Measurements from ENCODE around the gene CTXN1. TPM values are rescaled to one million over a fixed set of nuclear protein-coding genes. Genes with fewer than 3 reads are reported as not detected.

Gene CTXN1
- polyA plus RNA-seq, 1 of the 3 experiments (the other 2 are of a cell fraction) = 53.8 TPM

DNA sequence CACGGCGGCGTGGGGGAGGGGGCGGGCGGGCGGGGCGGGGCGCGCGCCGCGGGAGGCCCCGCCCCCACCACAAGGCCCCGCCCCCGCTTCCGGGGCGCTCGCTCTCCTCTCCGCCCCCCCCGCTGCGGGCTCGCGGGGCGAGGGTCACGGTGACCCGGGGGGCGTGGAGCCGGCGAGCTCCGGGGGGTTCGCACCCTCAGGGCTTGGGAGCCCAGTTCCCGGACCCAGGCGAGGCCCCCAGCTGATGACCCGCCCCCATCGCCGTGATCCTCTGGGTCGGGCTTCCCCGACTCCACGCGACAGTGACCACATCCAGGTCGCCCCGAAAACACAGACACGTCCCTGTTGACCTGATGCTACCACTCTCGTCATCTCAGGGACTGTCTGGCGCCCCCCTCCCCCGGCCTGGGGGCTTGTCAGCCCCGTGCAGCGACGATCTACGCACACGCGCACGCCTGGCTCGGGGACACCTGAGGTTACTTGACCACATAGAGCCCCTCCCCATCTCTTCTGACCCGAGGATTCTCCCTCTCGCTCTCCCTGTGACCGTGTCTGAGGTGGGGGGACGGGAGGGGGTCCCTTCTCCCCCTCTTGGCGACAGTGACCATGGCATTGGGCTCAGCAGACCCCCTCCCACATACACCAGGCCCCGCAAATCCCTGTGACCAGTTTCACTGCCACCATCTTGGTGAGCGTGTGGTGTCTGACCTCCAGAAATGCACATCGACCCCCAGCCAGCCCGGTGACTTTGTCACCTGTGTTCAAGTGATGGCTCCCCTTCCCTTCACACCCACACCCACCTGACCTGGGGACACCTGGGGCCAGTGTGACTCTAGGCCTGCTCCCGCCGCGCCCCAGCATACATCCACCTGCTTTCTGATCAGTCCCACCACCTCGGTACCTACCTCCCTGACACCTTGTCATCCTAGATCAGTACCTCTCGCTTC, 21.6 kb downstream of the CTXN1 start:
- ChIA-PET POLR2A (interaction anchor here (0.7 to 1.6 kb wide), 4 partner anchors 12 to 39 kb away, joined by 3 to 8 read pairs (median 4); partner anchors contain the start of genes SNAPC2 and TIMM44), CTCF (interaction anchor here (0.8 to 2.3 kb wide), 9 partner anchors 8 to 74 kb away, joined by 3 to 26 read pairs (median 4); partner anchors contain the start of gene SNAPC2)
- peaks cover 36% of the 10 kb centered on the region for H4K20me1 ChIP-seq (ENCODE audit: insufficient read depth)
- no peaks in the 10 kb centered on the region for H3F3A ChIP-seq (replicated peaks; ENCODE audit: insufficient read depth)
- H3K4me3 ChIP-seq (ENCODE audit: low read depth in 2 of 2, low read length in 1 of 2) = peak overlapping the region; percentile 80 to 87
- H3K9ac ChIP-seq = peak overlapping the region; percentile 78
- H3K27ac ChIP-seq (ENCODE audit: low read depth in 2 of 2, low read length in 1 of 2) = peak overlapping the region; percentile 54 to 87; a peak in 3 of 4 replicates
- H3K4me2 ChIP-seq = peak overlapping the region; percentile 97
- no peak overlapping the region for H2AFZ ChIP-seq (ENCODE audit: low read depth)
- H3K4me1 ChIP-seq (ENCODE audit: control insufficient read depth in 1 of 2, insufficient read depth in 2 of 2, low read depth in 1 of 2, low read length in 1 of 2) = peaks cover 0 to 19% of the 10 kb centered on the region in 2 experiments; a peak in 2 of 4 replicates
- peaks cover 2 to 3% of the 10 kb centered on the region in 2 experiments for H3K36me3 ChIP-seq (replicated peaks in 1 of 2; ENCODE audit: control insufficient read depth in 1 of 2, insufficient read depth in 2 of 2, low read length in 1 of 2)
- DNase-seq = peak; percentile 85
- 13% methylated on average over 25 of the region's 68 CpGs for WGBS (ENCODE audit: low lambda C conversion rate)
- peaks cover 43% of the 10 kb centered on the region for H3K79me2 ChIP-seq (ENCODE audit: insufficient read depth)
- no peaks in the 10 kb centered on the region for H3K27me3 ChIP-seq (ENCODE audit: insufficient read depth)
- TF ChIP-seq, protein P1, sequence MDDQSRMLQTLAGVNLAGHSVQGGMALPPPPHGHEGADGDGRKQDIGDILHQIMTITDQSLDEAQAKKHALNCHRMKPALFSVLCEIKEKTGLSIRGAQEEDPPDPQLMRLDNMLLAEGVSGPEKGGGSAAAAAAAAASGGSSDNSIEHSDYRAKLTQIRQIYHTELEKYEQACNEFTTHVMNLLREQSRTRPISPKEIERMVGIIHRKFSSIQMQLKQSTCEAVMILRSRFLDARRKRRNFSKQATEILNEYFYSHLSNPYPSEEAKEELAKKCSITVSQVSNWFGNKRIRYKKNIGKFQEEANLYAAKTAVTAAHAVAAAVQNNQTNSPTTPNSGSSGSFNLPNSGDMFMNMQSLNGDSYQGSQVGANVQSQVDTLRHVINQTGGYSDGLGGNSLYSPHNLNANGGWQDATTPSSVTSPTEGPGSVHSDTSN (IDR thresholded peaks at IDR 0.05) = 0 out of 2 replicates have a peak, but pooled peaks have one; percentile 0
- no peak for TF ChIP-seq YY1 (IDR thresholded peaks at IDR 0.05; ENCODE audit: low read depth)
- TF ChIP-seq, protein P2, sequence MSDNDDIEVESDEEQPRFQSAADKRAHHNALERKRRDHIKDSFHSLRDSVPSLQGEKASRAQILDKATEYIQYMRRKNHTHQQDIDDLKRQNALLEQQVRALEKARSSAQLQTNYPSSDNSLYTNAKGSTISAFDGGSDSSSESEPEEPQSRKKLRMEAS (IDR thresholded peaks at IDR 0.05; ENCODE audit: low read depth) = peak; percentile 24; the same call in 1 of the 2 replicates
- TF ChIP-seq MXI1 (IDR thresholded peaks at IDR 0.05; ENCODE audit: low read depth, low read length) = peak; percentile 54; the same call in 1 of the 2 replicates
- H3K9me2 ChIP-seq = no peaks in the 10 kb centered on the region
- H3K9me3 ChIP-seq = no peaks in the 10 kb centered on the region

DNA sequence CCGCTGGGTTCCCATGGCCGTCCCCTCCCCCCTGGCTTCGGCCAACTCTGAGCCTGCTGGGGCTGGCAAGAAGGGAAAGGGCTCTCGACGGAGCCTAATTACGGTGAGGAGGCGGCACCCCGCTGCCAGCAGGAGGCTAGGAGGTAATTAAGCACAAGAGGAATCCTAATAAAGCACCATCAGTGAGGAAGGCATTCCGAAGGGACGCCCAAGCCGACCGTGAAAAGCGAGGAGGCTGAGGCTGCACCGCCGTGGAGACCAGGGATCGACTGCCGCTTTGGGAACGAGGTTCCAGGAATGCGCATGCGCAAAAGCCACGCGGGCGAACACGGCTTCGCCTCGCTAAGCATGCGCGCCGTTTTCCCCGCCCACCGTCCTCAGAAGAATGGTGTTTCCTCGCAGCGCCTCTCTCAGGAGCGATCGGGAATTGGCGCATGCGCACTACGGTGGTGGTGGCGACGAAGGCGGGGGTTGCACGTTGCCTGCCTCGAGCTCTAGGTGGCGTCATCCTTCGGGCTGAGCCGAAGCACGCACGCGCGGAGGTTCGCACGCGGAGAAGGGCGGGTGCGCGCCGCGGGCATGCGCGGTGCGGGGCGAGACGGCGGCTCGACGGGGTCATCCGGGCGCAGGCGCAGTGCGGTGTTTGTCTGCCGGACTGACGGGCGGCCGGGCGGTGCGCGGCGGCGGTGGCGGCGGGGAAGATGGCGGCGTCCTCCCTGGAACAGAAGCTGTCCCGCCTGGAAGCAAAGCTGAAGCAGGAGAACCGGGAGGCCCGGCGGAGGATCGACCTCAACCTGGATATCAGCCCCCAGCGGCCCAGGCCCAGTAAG, 22.5 kb downstream of the CTXN1 start, which contains the start of gene MAP2K7:
Gene MAP2K7, plus strand, starts transcription at position 634 of the 830 bp plus-strand sequence. Its CDS starts 68 bp downstream, at position 702.
- Histone ChIP-seq H3K4me3 (ENCODE audit: low read depth in 2 of 2, low read length in 1 of 2) (peak within 1 kb of the TSS; percentile 80 to 87), H3K79me2 (ENCODE audit: insufficient read depth) (peaks cover 43% of the 10 kb centered on the region), H3K9me2 (no peaks in the 10 kb centered on the region), H3F3A (replicated peaks; ENCODE audit: insufficient read depth) (no peaks in the 10 kb centered on the region), H4K20me1 (ENCODE audit: insufficient read depth) (peaks cover 36% of the 10 kb centered on the region), H3K27ac (ENCODE audit: low read depth in 2 of 2, low read length in 1 of 2) (peak within 1 kb of the TSS; percentile 68 to 89; a peak in 3 of 4 replicates), H3K4me2 (peak within 1 kb of the TSS; percentile 97), H3K36me3 (replicated peaks in 1 of 2; ENCODE audit: control insufficient read depth in 1 of 2, insufficient read depth in 2 of 2, low read length in 1 of 2) (peaks cover 0 to 3% of the 10 kb centered on the region in 2 experiments), H2AFZ (ENCODE audit: low read depth) (peak within 1 kb of the TSS; percentile 93), H3K27me3 (ENCODE audit: insufficient read depth) (no peaks in the 10 kb centered on the region), H3K9me3 (no peaks in the 10 kb centered on the region), H3K4me1 (ENCODE audit: control insufficient read depth in 1 of 2, insufficient read depth in 2 of 2, low read depth in 1 of 2, low read length in 1 of 2) (peaks cover 0 to 19% of the 10 kb centered on the region in 2 experiments; a peak in 2 of 4 replicates), H3K9ac (peak within 1 kb of the TSS; percentile 78)
- DNase-seq = peak; percentile 99
- 1% methylated on average over 17 of the region's 89 CpGs for WGBS (ENCODE audit: low lambda C conversion rate)
- ChIA-PET POLR2A (interaction anchor here (0.7 to 1.6 kb wide), 5 partner anchors 13 to 41 kb away, joined by 3 to 8 read pairs (median 4); partner anchors contain the start of genes SNAPC2 and TIMM44), CTCF (interaction anchor here (0.8 to 2.3 kb wide), 9 partner anchors 9 to 73 kb away, joined by 3 to 26 read pairs (median 4); partner anchors contain the start of gene SNAPC2)
- TF ChIP-seq FOXM1 (IDR thresholded peaks at IDR 0.05; ENCODE audit: low read depth) (no peak), MXI1 (IDR thresholded peaks at IDR 0.05; ENCODE audit: low read depth, low read length) (peak; percentile 74), NRF1 (IDR thresholded peaks at IDR 0.05; ENCODE audit: low read depth, low read length) (peak; percentile 91), SMC3 (IDR thresholded peaks at IDR 0.05; ENCODE audit: low read depth, low read length) (peak; percentile 29; the same call in 1 of the 2 replicates), ELF1 (IDR thresholded peaks at IDR 0.05) (no peak), SIN3A (IDR thresholded peaks at IDR 0.05; ENCODE audit: borderline replicate concordance, low read depth, low read length) (peak; percentile 24; the same call in 1 of the 2 replicates), FOSL2 (IDR thresholded peaks at IDR 0.05; ENCODE audit: borderline replicate concordance, low read depth) (no peak), NFIC (IDR thresholded peaks at IDR 0.05; ENCODE audit: borderline replicate concordance) (no peak), TEAD4 (IDR thresholded peaks at IDR 0.05; ENCODE audit: borderline replicate concordance, insufficient read depth) (no peak), RFX5 (IDR thresholded peaks at IDR 0.05; ENCODE audit: low read length) (no peak), MEF2A (IDR thresholded peaks at IDR 0.05; ENCODE audit: borderline replicate concordance, low read depth) (no peak), EP300 (IDR thresholded peaks at IDR 0.05; ENCODE audit: borderline replicate concordance in 1 of 2, low read depth in 1 of 2, low read length in 1 of 2) (no peak), JUND (IDR thresholded peaks at IDR 0.05) (no peak), TAF1 (IDR thresholded peaks at IDR 0.05; ENCODE audit: borderline replicate concordance, low read depth, low read length) (peak; percentile 83; the same call in 1 of the 2 replicates), RAD21 (IDR thresholded peaks at IDR 0.05; ENCODE audit: low read length) (peak; percentile 54)
- TF ChIP-seq, protein P3, sequence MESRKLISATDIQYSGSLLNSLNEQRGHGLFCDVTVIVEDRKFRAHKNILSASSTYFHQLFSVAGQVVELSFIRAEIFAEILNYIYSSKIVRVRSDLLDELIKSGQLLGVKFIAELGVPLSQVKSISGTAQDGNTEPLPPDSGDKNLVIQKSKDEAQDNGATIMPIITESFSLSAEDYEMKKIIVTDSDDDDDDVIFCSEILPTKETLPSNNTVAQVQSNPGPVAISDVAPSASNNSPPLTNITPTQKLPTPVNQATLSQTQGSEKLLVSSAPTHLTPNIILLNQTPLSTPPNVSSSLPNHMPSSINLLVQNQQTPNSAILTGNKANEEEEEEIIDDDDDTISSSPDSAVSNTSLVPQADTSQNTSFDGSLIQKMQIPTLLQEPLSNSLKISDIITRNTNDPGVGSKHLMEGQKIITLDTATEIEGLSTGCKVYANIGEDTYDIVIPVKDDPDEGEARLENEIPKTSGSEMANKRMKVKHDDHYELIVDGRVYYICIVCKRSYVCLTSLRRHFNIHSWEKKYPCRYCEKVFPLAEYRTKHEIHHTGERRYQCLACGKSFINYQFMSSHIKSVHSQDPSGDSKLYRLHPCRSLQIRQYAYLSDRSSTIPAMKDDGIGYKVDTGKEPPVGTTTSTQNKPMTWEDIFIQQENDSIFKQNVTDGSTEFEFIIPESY (IDR thresholded peaks at IDR 0.05; ENCODE audit: borderline replicate concordance, low read depth) = no peak
- TF ChIP-seq, protein P4, sequence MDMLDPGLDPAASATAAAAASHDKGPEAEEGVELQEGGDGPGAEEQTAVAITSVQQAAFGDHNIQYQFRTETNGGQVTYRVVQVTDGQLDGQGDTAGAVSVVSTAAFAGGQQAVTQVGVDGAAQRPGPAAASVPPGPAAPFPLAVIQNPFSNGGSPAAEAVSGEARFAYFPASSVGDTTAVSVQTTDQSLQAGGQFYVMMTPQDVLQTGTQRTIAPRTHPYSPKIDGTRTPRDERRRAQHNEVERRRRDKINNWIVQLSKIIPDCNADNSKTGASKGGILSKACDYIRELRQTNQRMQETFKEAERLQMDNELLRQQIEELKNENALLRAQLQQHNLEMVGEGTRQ (IDR thresholded peaks at IDR 0.05; ENCODE audit: borderline replicate concordance, low read depth, low read length) = no peak

Measured in SK-N-SH (cell line).